Activated B cell treated with CpG ODN at 0.5 μM for 24 hours (primary cell): Measurements from ENCODE around the gene UTY. TPM values are rescaled to one million over a fixed set of nuclear protein-coding genes. Genes with fewer than 3 reads are reported as not detected.
"Not testable (repeated sequence)": the region's sequence is repeated elsewhere in the genome, so short reads cannot be mapped to it uniquely, and the experiment has no call there.

Experiments
- ATAC-seq: fragments of 200-7000 bp; cut with Tn5 transposase; one replicate; pipeline ENCODE4 v1.10.0; 2021; ENCODE audit warnings: low read depth, mild to moderate bottlenecking, moderate library complexity
- CTCF ChIA-PET: fragments of 350-600 bp; sonication (Branson Sonifier 250); formaldehyde crosslinking; loops from one replicate; lab custom pipeline; 2021; ENCODE audit warnings: antibody characterized with exemption; lab: Charles Lee
- POLR2A ChIA-PET: fragments of 350-600 bp; sonication (Branson Sonifier 250); formaldehyde crosslinking; loops from one replicate; lab custom pipeline; 2021; ENCODE audit warnings: antibody characterized with exemption; lab: Charles Lee
- DNase-seq: peaks from one replicate; pipeline ENCODE4 v3.0.0; 2022
- H3K27ac Mint-ChIP-seq: one replicate; pipeline ENCODE4 v1.8.0; 2020; ENCODE audit warnings: mixed read lengths
- H3K27me3 Mint-ChIP-seq: one replicate; pipeline ENCODE4 v1.8.0; 2021; ENCODE audit warnings: mixed read lengths
- H3K36me3 Mint-ChIP-seq: one replicate; pipeline ENCODE4 v1.8.0; 2021; ENCODE audit warnings: low read depth, mixed read lengths
- H3K4me1 Mint-ChIP-seq: one replicate; pipeline ENCODE4 v1.8.0; 2021; ENCODE audit warnings: mixed read lengths
- H3K4me3 Mint-ChIP-seq: one replicate; pipeline ENCODE4 v1.8.0; 2020; ENCODE audit warnings: mild to moderate bottlenecking, mixed read lengths
- H3K9me3 Mint-ChIP-seq: one replicate; pipeline ENCODE4 v1.8.0; 2020; ENCODE audit warnings: mixed read lengths
- CTCF ChIP-seq: fragments of 200-600 bp; IDR thresholded peaks from one replicate; pipeline ENCODE4 v1.8.0; 2022; ENCODE audit warnings: antibody characterized with exemption, mild to moderate bottlenecking
- intact Hi-C: fragments of 100-400 bp; cut with micrococcal nuclease; formaldehyde crosslinking; loops from one replicate; pipeline ENCODE4 v1.15.1; 2024
- total RNA-seq: library from RNA; stranded (reverse); gene quantifications from 2 replicates; pipeline ENCODE4 v1.2.3, GENCODE V29; 2022

Gene UTY
- total RNA-seq, 1 donor from 2014 or later: 65.0 TPM

GRCh38 chrY:13300795-13301194 lies 179.0 kb downstream of the UTY start:
- Mint-ChIP-seq H3K4me3 (no peak overlapping the region), H3K27ac (no peak overlapping the region), H3K27me3 (no peaks in the 10 kb centered on the region), H3K36me3 (peaks cover 45% of the 10 kb centered on the region), H3K4me1 (no peaks in the 10 kb centered on the region), H3K9me3 (no peaks in the 10 kb centered on the region)
- intact Hi-C loops: no loop called here
- no peak for ATAC-seq
- ChIA-PET CTCF (no interaction called here), POLR2A (no interaction called here)
- TF ChIP-seq CTCF: no peak
- DNase-seq: no peak

DNA sequence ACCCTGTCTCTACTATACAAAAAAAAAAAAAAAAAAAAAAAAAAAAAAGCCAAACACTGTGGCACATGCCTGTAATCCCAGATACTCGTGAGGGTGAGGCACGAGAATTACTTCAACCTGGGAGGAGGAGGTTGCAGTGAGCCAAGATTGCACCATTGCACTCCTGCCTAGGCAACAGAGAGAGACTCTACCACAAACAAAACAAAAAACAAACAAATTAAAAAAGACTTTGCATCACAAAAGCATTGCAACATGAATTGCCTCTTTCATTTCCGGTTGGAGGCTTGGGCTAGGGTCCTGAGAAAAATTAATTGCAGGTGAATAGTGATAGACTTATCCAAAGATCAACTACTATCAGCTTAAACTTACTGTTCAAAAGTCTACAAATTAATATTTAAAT lies 180.4 kb downstream of the UTY start:
- no peak for TF ChIP-seq CTCF
- H3K27ac Mint-ChIP-seq: no peak overlapping the region
- CTCF ChIA-PET: no interaction called here
- no peaks in the 10 kb centered on the region for H3K9me3 Mint-ChIP-seq
- peaks cover 51% of the 10 kb centered on the region for H3K36me3 Mint-ChIP-seq
- DNase-seq: no peak
- H3K27me3 Mint-ChIP-seq: no peaks in the 10 kb centered on the region
- POLR2A ChIA-PET: no interaction called here
- no peaks in the 10 kb centered on the region for H3K4me1 Mint-ChIP-seq
- no peak for ATAC-seq
- intact Hi-C loops: loop anchor here (10.0 kb wide), 1 partner anchor 45 kb away; no protein-coding TSS in a partner anchor
- H3K4me3 Mint-ChIP-seq: no peak overlapping the region

DNA sequence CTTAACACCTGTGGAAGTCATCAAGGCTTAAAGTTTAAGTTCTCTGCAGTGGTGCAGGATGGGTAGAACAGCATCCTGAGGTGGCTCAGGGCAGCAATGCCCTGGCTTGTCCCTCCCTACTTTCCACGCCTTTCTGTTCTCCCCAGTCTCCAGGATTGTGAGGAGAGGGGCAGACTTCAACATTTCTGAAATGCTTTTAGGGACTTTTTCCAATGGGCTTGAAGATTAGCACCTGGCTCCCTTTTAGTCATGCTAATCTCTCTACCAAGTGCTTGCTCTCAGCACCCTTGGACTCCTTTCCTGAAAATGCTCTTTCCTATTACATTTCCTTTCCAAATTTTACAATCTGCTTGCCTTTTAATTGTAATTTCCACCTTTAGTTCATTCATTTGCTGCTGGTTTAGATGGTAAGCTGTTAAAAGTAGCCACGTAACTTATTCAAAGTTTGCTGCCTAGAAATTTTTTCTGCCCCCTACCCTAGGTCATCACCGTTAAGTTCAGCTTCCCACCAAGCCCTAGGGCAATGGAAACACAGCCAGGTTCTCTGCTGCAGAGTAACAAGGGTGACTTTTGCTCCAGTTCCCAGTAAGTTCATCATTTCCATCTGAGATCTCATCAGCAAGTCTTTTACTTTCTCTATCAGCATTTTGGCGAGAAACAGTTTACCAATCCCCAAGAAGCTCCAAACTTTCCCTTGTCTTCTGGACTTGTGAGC lies 183.5 kb downstream of the UTY start:
- Mint-ChIP-seq H3K36me3 (peaks cover 58% of the 10 kb centered on the region), H3K4me3 (no peak overlapping the region), H3K27me3 (no peaks in the 10 kb centered on the region), H3K4me1 (no peaks in the 10 kb centered on the region), H3K27ac (no peak overlapping the region), H3K9me3 (no peaks in the 10 kb centered on the region)
- POLR2A ChIA-PET: no interaction called here
- CTCF ChIA-PET: no interaction called here
- no peak for TF ChIP-seq CTCF
- no peak for DNase-seq
- ATAC-seq: no peak
- intact Hi-C loops: loop anchor here (10.0 kb wide), 1 partner anchor 48 kb away; no protein-coding TSS in a partner anchor

GRCh38 chrY:13295026-13295425 lies 184.8 kb downstream of the UTY start:
- POLR2A ChIA-PET: no interaction called here
- Mint-ChIP-seq H3K9me3 (peaks cover 1% of the 10 kb centered on the region), H3K27ac (no peak overlapping the region), H3K4me3 (no peak overlapping the region), H3K36me3 (peaks cover 69% of the 10 kb centered on the region), H3K4me1 (no peaks in the 10 kb centered on the region), H3K27me3 (no peaks in the 10 kb centered on the region)
- CTCF ChIA-PET: no interaction called here
- TF ChIP-seq CTCF: no peak
- ATAC-seq: no peak
- intact Hi-C loops: loop anchor here (10.0 kb wide), 1 partner anchor 50 kb away; no protein-coding TSS in a partner anchor
- no peak for DNase-seq

DNA sequence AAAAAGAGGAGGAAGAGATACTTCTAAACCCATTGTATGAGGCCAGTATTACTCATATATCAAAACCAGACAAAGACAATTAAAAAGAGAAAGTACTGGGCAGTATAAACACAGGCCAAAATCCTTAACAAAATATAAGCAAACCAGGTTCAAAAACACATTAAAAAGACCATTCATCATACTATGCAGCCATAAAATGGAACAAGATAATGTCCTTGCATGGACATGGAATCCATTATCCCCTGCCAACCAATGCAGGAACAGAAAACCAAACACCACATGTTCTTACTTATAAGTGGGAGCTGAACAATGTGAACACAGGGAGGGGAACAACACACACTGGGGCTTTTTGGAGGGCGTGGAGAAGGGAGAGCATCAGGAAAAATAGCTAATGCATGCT lies 188.6 kb downstream of the UTY start:
- POLR2A ChIA-PET: no interaction called here
- DNase-seq (no peak), ATAC-seq (no peak)
- TF ChIP-seq CTCF: no peak
- peaks cover 9% of the 10 kb centered on the region for H3K9me3 Mint-ChIP-seq
- no peak overlapping the region for H3K4me3 Mint-ChIP-seq
- intact Hi-C loops: loop anchor here (10.0 kb wide), 1 partner anchor 54 kb away; no protein-coding TSS in a partner anchor
- H3K27me3 Mint-ChIP-seq: no peaks in the 10 kb centered on the region
- CTCF ChIA-PET: no interaction called here
- no peak overlapping the region for H3K27ac Mint-ChIP-seq
- no peaks in the 10 kb centered on the region for H3K4me1 Mint-ChIP-seq
- peaks cover 87% of the 10 kb centered on the region for H3K36me3 Mint-ChIP-seq

DNA sequence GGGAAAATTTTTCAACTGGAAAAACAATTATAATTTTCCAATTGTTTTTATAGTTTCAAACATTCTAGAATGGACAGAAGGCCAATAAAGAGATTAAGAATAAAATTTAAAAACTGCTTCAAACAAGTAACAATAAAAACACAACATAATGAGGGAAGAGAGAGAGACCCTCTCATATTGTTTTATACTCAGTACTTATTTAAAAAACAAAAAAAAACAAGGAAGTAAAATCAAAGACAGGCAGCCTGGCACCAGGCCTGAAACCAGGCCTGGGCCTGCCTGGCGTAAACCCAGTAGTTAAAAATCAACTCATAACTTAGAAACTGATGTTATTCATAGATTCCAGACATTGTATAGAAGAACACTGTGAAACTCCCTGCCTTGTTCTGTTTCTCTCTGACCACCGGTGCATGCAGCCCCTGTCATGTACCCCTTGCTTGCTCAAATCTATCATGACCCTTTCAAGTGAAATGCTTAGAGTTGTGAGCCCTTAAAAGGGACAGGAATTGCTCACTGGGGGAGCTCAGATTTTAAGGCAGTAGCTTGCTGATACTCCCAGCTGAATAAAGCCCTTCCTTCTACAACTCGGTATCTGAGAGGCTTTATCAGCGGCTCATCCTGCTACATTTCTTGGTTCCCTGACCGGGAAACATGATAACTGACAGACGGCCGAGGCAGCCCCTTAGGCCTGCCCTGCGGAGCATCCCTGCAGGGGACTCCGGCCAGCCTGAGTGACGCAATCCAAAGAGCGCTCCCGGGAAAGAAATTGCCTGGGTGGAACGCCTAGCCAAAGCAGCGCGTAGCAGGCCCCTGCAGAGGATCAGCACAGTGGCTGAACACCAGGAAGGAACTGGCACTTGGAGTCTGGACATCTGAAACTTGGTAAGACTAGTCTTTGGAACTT lies 197.4 kb downstream of the UTY start:
- H3K4me3 Mint-ChIP-seq, H3K27me3 Mint-ChIP-seq, CTCF ChIA-PET, H3K4me1 Mint-ChIP-seq, DNase-seq, ATAC-seq, POLR2A ChIA-PET, H3K27ac Mint-ChIP-seq, H3K9me3 Mint-ChIP-seq, intact Hi-C loops: not testable (repeated sequence)
- peaks cover 62% of the 10 kb centered on the region for H3K36me3 Mint-ChIP-seq
